ENCODE measurements around the gene BHLHE23. TPM values are rescaled to one million over a fixed set of nuclear protein-coding genes. Genes with fewer than 3 reads are reported as not detected.

The BHLHE23 gene
- total RNA-seq, 2 donors from 2014 or later: not detected

- no peaks in the 10 kb centered on the region for H3K27me3 ChIP-seq
- no peaks in the 10 kb centered on the region for H3K9me3 ChIP-seq
- WGBS, 2 donors: 71 to 76% methylated on average over 19 to 23 of the region's 23 CpGs
Observed at GRCh38 chr20:62993856-62994494, 12.8 kb downstream of the BHLHE23 start.

GRCh38 chr20:62991863-62992262 is 14.9 kb downstream of the BHLHE23 start:
- Histone ChIP-seq H3K27ac (no peak overlapping the region), H3K36me3 (replicated peaks in 1 of 2; ENCODE audit: insufficient read depth in 1 of 2, low read depth in 2 of 2) (no peaks in the 10 kb centered on the region), H3K4me1 (no peaks in the 10 kb centered on the region), H3K9me3 (no peaks in the 10 kb centered on the region), H3K27me3 (no peaks in the 10 kb centered on the region), H3K4me3 (no peak overlapping the region)
- DNase-seq: no peak
- no peak for ATAC-seq
- TF ChIP-seq POLR2A (IDR thresholded peaks at IDR 0.05) (no peak), CTCF (IDR thresholded peaks at IDR 0.05) (no peak)
- WGBS, 2 donors: 51 to 63% methylated on average over 6 of the region's 6 CpGs
- intact Hi-C loops (cut with DNase I): no loop called here

More at GRCh38 chr20:62993856-62994494, 12.8 kb downstream of the BHLHE23 start:
- Histone ChIP-seq H3K36me3 (replicated peaks in 1 of 2; ENCODE audit: insufficient read depth in 1 of 2, low read depth in 2 of 2) (no peaks in the 10 kb centered on the region), H3K4me1 (no peaks in the 10 kb centered on the region), H3K27ac (no peak overlapping the region), H3K4me3 (no peak overlapping the region)
- ATAC-seq (no peak), DNase-seq (no peak)
- intact Hi-C loops (cut with DNase I): no loop called here
- TF ChIP-seq POLR2A (IDR thresholded peaks at IDR 0.05) (no peak), CTCF (IDR thresholded peaks at IDR 0.05) (no peak)

GRCh38 chr20:62991196-62991807 is 15.5 kb downstream of the BHLHE23 start:
- no peaks in the 10 kb centered on the region for H3K4me1 ChIP-seq
- H3K9me3 ChIP-seq: no peaks in the 10 kb centered on the region
- no peak overlapping the region for H3K27ac ChIP-seq
- ATAC-seq (no peak), DNase-seq (no peak)
- H3K27me3 ChIP-seq: no peaks in the 10 kb centered on the region
- WGBS, 2 donors: 48 to 59% methylated on average over 12 to 13 of the region's 13 CpGs
- no peak overlapping the region for H3K4me3 ChIP-seq
- intact Hi-C loops (cut with DNase I): no loop called here
- H3K36me3 ChIP-seq (replicated peaks in 1 of 2; ENCODE audit: insufficient read depth in 1 of 2, low read depth in 2 of 2): no peaks in the 10 kb centered on the region
- no peak for TF ChIP-seq CTCF (IDR thresholded peaks at IDR 0.05)
- TF ChIP-seq POLR2A (IDR thresholded peaks at IDR 0.05): no peak

- H3K9me3 ChIP-seq: no peaks in the 10 kb centered on the region
- DNase-seq (no peak), ATAC-seq (no peak)
- no peaks in the 10 kb centered on the region for H3K4me1 ChIP-seq
- intact Hi-C loops (cut with DNase I): no loop called here
- no peak overlapping the region for H3K4me3 ChIP-seq
- H3K36me3 ChIP-seq (replicated peaks in 1 of 2; ENCODE audit: insufficient read depth in 1 of 2, low read depth in 2 of 2): no peaks in the 10 kb centered on the region
- 26 to 51% methylated on average over 5 to 22 of the region's 22 CpGs for WGBS, 2 donors
- H3K27me3 ChIP-seq: no peaks in the 10 kb centered on the region
- TF ChIP-seq POLR2A (IDR thresholded peaks at IDR 0.05) (no peak), CTCF (IDR thresholded peaks at IDR 0.05) (no peak)
- no peak overlapping the region for H3K27ac ChIP-seq
Observed at GRCh38 chr20:62990306-62990825, 16.4 kb downstream of the BHLHE23 start.

Data from body of pancreas (tissue), 4 donors.